ENCODE results near the gene GNB4.

- TF ChIP-seq, protein P1, sequence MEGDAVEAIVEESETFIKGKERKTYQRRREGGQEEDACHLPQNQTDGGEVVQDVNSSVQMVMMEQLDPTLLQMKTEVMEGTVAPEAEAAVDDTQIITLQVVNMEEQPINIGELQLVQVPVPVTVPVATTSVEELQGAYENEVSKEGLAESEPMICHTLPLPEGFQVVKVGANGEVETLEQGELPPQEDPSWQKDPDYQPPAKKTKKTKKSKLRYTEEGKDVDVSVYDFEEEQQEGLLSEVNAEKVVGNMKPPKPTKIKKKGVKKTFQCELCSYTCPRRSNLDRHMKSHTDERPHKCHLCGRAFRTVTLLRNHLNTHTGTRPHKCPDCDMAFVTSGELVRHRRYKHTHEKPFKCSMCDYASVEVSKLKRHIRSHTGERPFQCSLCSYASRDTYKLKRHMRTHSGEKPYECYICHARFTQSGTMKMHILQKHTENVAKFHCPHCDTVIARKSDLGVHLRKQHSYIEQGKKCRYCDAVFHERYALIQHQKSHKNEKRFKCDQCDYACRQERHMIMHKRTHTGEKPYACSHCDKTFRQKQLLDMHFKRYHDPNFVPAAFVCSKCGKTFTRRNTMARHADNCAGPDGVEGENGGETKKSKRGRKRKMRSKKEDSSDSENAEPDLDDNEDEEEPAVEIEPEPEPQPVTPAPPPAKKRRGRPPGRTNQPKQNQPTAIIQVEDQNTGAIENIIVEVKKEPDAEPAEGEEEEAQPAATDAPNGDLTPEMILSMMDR (IDR thresholded peaks at IDR 0.05), result no peak
- no peak for TF ChIP-seq MXI1 (IDR thresholded peaks at IDR 0.05; ENCODE audit: low read depth, low read length)
- TF ChIP-seq SIN3A (IDR thresholded peaks at IDR 0.05; ENCODE audit: borderline replicate concordance, low read depth, low read length), result no peak
- TF ChIP-seq EZH2phosphoT487 (IDR thresholded peaks at IDR 0.05; ENCODE audit: borderline replicate concordance, low read depth), result no peak
These were observed 52.6 kb downstream of the GNB4 start for GRCh38 chr3:179398574-179399231.
